GM08714 (cell line): ENCODE measurements around the gene ATP4B.

Experiments
- H3K4me3 ChIP-seq: fragments of 200-500 bp; sonication (Bioruptor generic); 2 replicates; pipeline ENCODE4 v1.5.1; 2014; ENCODE audit warnings: mild to moderate bottlenecking, low read length, inconsistent platforms
- ZNF274 ChIP-seq: IDR thresholded peaks from 2 replicates; pipeline ENCODE4 v1.6.1; 2012; ENCODE audit warnings: mild to moderate bottlenecking, low read depth, low read length

Gene ATP4B

DNA sequence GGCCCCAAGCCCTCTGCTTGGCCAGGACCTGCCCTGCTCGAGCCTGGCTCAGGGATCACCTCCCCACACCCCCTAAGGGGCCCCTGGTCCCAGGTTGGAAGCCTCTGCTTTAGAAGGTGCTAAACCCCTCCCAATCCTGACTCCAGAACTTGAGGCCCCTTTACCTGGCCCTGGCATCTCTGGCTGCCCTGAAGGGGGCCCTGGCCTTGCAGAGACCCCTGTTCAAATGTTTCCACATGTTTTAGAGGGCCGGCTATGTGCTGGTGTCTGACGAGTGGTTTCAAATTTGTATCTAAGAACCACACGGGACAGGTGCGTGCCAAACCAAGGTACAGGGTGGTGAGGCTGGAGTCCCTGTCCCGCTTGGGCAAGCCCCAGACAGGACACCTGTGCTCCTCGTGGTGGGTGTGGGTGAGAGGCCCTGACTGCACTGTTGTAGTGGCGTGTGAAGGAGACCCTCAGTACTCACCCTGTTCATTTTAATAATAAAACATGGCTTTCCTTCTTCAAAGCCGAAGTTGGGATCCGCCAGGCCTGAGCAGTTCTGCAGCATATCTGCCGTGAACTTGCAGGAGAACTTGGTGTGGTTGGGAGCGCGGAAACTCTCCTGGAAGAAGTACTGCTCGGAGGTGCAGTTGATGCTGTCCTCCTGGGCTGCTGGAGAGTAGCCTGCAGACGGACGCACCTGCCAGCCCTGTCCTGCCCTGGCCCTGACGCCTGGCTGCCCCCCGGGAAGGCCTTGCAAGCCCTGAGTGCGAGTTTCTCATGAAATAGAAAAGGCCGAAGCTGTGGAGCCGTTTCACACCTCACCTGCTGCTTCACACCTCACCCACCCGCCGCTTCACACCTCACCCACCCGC lies 5.4 kb downstream of the ATP4B start:
- no peak for TF ChIP-seq ZNF274
- H3K4me3 ChIP-seq = no peak overlapping the region

DNA sequence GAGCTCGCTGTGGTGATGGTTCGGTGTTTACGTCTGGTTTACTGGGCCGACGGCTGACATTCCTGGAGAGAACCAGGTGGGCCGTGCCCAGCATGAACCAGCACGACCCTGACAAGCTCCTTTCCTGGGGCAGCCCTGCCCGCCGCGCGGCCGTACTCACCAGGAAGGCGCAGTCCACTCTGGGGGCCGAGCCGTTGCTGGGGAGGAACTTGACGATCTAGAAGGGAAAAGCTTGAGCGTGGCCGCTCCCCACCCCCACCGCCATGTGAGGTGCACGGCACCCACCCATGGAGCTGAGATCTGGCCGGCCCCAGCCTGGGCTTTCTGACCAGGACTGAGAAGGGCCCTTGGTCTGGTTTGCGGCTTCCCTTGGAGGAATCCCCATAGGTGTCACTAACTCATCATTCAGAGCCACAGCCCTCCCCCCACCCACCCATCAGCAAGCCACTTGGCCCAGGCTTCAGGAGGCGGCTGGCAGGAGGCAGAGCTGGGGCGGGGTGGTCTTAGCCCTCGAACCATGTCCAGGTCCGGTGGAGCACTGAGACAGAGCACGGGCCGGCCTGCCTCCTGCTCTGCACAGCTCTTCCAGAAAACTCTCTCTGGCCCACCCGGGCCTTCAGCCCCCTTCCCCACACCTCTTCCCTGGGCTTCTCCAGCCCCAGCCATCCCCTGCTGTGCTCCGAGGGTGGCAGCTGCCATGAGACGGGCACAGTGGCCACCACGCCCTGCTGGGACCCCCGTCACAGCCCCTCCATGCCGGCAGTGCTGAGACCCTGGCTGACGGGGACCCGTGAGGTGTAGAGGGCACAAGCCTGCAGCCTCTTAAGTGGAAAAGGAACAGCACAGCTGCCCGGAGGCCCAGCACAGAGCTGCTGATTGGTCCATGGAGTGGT lies 6.2 kb downstream of the ATP4B start:
- no peak overlapping the region for H3K4me3 ChIP-seq
- no peak for TF ChIP-seq ZNF274

DNA sequence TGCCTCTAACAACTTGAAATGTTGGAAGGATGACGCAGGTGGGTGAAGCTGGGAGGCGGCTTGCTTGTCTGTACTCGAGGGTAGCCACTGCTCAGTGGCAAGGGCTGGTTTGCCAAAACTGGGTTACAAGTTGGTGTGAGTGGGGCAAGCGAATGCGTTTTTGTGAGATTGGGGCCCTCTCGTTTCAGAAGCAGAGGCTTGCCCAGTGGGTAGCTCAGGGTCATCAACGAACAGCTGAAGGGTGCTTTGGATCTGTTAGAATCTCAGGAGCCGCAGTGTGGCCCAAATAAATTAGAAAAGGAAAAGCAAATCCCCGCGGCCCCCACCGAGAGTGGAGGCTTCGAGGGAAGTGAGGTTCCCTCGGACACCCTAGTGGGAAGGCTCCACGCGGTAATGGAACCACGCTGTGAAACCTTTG lies 7.3 kb downstream of the ATP4B start:
- no peak for TF ChIP-seq ZNF274
- no peak overlapping the region for H3K4me3 ChIP-seq

DNA sequence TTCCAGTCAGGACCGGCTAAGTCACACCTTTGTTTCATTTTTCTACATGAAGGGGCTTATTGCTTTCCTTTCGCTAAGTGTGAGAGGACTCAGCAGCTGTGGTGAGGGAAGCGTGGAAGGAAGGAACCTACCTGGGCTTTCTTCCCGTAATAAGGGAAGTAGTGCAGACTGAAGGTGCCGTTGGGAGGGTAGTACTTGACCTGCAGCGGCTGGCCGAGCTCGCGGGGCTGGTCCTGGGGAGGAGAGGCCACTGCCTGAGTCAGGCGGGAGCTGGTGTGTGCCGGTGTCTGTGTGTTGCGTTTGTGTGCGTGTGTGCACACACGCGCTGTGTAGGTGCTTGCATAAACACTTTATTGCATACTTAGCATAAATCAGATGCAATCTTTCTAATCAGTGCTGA lies 7.7 kb downstream of the ATP4B start:
- TF ChIP-seq ZNF274 = no peak

DNA sequence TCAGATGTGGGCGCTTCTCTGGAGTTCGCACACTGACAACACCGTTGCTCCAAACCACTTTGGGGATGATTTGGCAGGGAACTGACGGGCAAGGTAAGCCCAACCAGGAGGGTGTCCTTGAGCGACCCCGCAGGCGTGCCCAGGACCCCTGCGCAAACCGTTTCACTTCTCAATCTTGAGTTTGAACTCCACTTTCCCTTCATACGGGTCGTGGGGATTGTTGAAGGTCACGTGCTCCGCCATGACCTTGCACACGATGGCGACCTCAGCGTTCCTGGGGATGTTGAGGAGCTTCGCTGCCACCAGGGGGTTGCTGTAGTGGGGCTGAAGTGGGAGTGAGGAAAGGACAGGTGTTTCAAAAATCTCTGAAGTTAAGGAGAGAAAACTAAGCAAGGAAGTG lies 8.8 kb downstream of the ATP4B start:
- no peak overlapping the region for H3K4me3 ChIP-seq
- TF ChIP-seq ZNF274 = no peak

More for the DNA sequence above, 7.7 kb downstream of the ATP4B start:
- no peak overlapping the region for H3K4me3 ChIP-seq

DNA sequence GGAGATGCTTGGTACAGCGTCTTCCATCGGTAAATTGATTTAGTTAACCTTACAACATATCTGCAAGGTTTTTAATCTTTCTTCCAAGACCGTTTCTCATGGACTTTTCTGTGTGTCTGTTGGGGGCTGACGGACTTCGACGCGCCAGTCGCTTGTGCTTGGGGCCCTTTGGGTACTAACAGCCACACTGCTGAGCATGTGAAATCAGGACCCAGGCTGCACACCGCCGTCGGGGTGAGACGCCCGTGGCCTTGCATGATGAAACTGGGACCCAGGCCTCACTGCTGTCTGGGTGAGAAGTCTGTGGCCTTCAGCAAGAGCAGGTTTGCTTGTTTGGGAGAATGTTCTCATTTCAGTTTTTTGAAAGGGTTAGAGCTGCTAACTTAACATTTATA lies 9.8 kb downstream of the ATP4B start:
- no peak for TF ChIP-seq ZNF274
- H3K4me3 ChIP-seq = no peak overlapping the region

DNA sequence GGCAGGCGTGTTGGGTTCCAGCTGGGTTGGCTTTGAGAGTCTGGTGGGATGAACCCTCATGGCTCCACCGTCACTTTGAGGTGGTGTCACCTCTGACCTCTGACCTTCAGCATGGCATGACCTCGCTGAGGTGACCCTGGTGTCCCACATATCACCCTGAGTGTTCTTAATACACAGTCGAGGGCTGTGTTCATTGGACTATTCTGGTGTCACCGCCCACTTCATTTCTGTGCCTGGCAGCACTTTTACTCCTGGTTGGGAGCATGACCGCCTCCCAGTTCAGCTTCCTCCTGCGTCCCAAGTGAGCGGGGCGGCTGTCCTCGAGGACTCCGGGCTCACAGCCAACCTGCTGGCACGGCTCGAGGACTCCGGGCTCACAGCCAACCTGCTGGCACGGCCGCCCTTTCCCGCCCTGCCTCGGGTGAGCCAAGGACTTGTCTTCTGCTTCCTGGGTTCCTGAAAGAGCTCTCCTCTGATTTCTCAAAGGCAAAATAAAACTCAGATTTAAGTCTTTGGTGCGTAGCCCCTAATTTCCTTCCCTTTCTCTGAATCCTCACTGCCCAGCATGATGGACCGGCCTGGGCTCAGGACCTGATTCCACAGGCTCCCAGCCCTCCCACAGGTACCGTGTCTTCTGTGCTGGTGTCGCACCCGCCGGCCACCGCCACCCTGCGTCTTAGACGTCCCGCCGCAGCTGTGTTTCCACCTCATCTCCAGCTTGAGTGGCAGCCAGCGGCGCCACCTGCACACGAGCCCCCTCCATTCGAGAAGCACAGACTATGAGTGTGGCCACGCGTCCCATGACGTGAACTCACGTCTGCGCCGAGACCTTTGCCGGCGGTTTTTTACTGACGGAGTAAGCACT lies 10.4 kb downstream of the ATP4B start:
- no peak overlapping the region for H3K4me3 ChIP-seq

DNA sequence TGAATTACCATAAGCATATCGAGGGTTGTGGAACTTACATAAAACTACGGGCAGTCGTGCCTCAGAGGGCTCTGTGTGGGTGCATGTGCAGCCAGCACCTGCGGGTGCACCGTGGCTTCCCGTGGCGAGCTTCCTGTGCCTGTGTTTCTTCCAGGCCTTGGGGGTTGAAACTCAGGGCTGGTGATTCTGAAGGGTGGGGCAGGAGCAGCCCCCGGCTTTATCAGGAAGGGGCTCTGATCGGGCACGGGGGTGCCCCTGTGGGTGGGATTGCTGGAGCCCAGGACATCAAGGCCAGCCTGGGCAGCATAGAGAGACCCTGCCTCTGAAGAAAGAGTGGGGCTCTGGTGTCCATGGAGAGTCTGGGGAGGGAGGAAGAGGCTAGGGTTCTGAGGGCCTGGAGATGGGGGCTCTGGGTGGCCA lies 11.1 kb downstream of the ATP4B start:
- no peak overlapping the region for H3K4me3 ChIP-seq
- TF ChIP-seq ZNF274 = no peak

More for the DNA sequence above, 10.4 kb downstream of the ATP4B start:
- TF ChIP-seq ZNF274 = no peak

DNA sequence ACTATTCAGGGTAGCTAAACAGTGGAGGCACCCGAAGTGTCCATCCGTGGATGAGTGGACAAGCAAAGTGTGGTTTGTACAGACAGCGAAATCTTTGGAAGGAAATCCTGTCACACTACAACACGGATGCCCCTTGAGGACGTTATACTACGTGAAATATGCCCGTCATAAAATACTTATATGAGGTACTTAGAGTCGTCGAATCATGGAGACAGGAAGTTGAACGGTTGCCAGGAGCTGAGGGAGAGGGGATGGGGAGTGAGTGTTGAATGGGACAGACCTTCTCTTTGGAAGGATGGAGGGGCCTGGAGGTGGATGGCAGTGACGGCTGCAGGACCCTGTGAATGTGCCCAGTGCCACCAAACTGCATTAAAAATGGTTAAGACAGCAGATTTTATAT lies 11.6 kb downstream of the ATP4B start:
- TF ChIP-seq ZNF274 = no peak
- no peak overlapping the region for H3K4me3 ChIP-seq

DNA sequence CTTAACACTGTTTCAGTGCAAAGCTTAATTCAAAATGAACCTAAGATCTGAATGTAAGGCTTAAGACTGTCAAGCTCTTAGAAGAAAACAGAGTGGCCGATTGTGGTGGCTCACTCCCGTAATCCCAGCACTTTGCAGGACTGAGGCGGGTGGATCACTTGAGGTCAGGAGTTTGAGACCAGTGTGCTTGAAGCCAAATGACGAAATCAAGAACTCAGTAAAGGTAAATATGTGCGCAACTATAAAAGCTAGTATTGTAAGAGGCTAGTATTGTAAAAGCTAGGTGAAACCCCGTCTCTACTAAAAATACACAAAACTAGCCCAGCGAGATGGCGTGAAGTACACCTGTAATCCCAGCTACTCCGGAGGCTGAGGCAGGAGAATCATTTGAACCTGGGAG lies 12.7 kb downstream of the ATP4B start:
- TF ChIP-seq ZNF274 = no peak
- no peak overlapping the region for H3K4me3 ChIP-seq

DNA sequence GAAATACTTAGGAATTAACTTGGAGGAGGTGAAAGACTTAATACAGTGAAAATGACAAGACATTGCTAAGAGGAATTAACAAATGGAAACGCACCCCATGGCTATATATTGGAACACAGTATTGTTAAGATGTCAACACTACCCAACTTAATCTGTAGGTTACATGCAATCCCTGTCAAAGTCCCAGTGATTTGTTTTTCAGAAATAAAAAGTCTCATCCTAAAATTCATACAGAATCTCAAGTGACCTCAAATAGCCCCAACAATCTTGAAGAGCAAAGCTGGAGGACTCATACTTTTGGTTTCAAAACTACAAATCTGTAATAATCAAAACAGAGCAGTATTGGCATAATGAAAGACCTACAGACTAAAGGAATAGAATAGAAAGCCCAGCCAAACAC lies 13.2 kb downstream of the ATP4B start:
- TF ChIP-seq ZNF274 = no peak
- no peak overlapping the region for H3K4me3 ChIP-seq

DNA sequence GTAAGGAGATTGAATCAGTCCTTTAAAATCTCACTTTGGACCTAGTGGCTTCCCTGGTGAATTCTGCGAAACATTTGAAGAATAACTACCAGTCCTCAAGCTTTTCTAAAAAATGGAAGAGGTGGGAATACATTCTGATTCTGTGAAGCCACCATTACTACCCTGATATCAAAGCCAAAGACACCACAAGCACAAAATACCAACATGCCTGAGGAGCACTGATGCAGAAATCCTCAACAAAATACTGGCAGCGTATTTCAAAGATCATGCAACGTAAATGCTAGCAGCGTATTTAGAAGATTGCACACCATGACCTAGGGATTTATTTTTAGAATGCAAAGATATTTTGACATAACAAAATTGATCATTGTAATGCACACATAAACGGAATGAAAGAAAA lies 14.4 kb downstream of the ATP4B start:
- no peak for TF ChIP-seq ZNF274
- H3K4me3 ChIP-seq = no peak overlapping the region

DNA sequence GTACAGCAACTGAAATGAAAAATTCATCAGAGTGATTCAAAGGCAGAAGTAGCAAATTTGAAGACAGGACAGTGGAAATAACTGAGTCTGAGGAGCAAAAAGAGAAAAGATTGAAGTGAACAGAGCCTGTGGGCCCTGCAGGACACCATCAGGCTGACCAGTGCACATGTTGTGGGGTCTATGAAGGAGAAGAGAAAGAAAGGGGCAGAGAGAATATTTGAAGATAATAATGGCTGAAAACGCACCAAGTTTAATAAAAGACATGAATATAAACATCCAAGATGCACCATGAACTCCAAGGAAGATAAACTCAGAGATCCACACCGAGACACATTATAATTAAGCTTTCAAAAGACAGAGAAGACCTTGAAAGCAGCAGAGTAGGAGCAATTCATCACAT lies 15.4 kb downstream of the ATP4B start:
- no peak overlapping the region for H3K4me3 ChIP-seq
- TF ChIP-seq ZNF274 = no peak

DNA sequence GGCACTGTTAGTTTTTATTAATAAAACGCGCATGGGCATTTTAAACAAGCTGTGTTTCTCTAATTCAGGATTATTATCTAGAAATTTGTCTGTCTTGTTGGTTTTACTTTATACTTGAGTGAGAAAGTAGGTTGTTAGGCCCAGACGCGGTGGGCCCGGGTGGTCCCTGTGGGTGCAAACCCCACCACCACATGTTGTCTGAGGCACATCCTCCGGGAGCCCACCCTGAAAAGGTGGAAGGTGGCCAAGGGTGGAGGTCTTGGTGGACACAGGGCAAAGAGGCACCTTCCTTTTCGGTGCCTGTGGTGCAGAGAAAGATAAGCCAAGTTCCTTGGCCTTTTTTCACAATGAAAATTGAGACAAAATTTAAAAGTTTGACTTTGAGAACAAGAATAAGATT lies 16.6 kb downstream of the ATP4B start:
- H3K4me3 ChIP-seq = no peak overlapping the region
- TF ChIP-seq ZNF274 = no peak
